ENCODE results near the gene FGF2. TPM values are rescaled to one million over a fixed set of nuclear protein-coding genes. Genes with fewer than 3 reads are reported as not detected.
A peak's percentile ranks its signal among the peaks of the same experiment; 100 is the strongest.

FGF2 gene
- total RNA-seq, 1 experiment from 2014 or later = 4.1 TPM

- Histone ChIP-seq H3F3A (ENCODE audit: low read length, unreplicated experiment) (no peaks in the 10 kb centered on the region), H4K20me1 (ENCODE audit: low read length) (no peaks in the 10 kb centered on the region), H3K9me2 (replicated peaks; ENCODE audit: low read length) (no peaks in the 10 kb centered on the region), H3K27ac (ENCODE audit: low read length) (no peak overlapping the region), H3K36me3 (ENCODE audit: low read depth, low read length) (no peaks in the 10 kb centered on the region; the same call in 1 of the 2 replicates), H3K9me3 (ENCODE audit: low read length) (no peaks in the 10 kb centered on the region), H3K4me2 (ENCODE audit: low read length) (no peak overlapping the region), H3K4me1 (ENCODE audit: insufficient read depth, low read length) (peaks cover 23% of the 10 kb centered on the region), H3K9ac (ENCODE audit: low read length) (no peak overlapping the region), H3K79me2 (ENCODE audit: low read length) (no peaks in the 10 kb centered on the region), H3K27me3 (ENCODE audit: low read length) (no peaks in the 10 kb centered on the region), H3K4me3 (ENCODE audit: low read length) (no peak overlapping the region), H2AFZ (ENCODE audit: low read length) (no peak overlapping the region; the same call in 1 of the 2 replicates)
- intact Hi-C loops (cut with micrococcal nuclease) = loop anchor here (1.0 to 2.0 kb wide), 2 partner anchors 86 to 156 kb away; no protein-coding TSS in a partner anchor
- BruUV-seq (replicated peaks) = no TSS peak
- TF ChIP-seq, protein P1, sequence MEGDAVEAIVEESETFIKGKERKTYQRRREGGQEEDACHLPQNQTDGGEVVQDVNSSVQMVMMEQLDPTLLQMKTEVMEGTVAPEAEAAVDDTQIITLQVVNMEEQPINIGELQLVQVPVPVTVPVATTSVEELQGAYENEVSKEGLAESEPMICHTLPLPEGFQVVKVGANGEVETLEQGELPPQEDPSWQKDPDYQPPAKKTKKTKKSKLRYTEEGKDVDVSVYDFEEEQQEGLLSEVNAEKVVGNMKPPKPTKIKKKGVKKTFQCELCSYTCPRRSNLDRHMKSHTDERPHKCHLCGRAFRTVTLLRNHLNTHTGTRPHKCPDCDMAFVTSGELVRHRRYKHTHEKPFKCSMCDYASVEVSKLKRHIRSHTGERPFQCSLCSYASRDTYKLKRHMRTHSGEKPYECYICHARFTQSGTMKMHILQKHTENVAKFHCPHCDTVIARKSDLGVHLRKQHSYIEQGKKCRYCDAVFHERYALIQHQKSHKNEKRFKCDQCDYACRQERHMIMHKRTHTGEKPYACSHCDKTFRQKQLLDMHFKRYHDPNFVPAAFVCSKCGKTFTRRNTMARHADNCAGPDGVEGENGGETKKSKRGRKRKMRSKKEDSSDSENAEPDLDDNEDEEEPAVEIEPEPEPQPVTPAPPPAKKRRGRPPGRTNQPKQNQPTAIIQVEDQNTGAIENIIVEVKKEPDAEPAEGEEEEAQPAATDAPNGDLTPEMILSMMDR (conservative IDR thresholded peaks at IDR 0.05; ENCODE audit: low read depth, low read length) = peak; percentile 68
- TF ChIP-seq EZH2 (IDR thresholded peaks at IDR 0.05; ENCODE audit: low read length, unreplicated experiment) (no peak), EZH2phosphoT487 (IDR thresholded peaks at IDR 0.05; ENCODE audit: borderline replicate concordance, low read length) (no peak)
- POLR2A ChIA-PET (ENCODE audit: unreplicated experiment) = interaction anchor here (0.6 to 0.7 kb wide), 4 partner anchors 17 to 157 kb away, joined by 3 to 7 read pairs (median 4); no protein-coding TSS in a partner anchor
- DNase-seq = peak; percentile 58
- CTCF ChIA-PET = interaction anchor here (0.6 to 2.3 kb wide), 5 partner anchors 83 to 1096 kb away, joined by 3 to 27 read pairs (median 4); no protein-coding TSS in a partner anchor
- peak; percentile 78 for ATAC-seq
Observed at GRCh38 chr4:122914292-122914904, 87.8 kb downstream of the FGF2 start.

- no peak overlapping the region for H2AFZ ChIP-seq (ENCODE audit: low read length)
- H3K27me3 ChIP-seq (ENCODE audit: low read length) = no peaks in the 10 kb centered on the region
- peaks cover 23% of the 10 kb centered on the region for H3K4me1 ChIP-seq (ENCODE audit: insufficient read depth, low read length)
- H3K27ac ChIP-seq (ENCODE audit: low read length) = no peak overlapping the region
- no peak overlapping the region for H3K4me3 ChIP-seq (ENCODE audit: low read length)
- POLR2A ChIA-PET (ENCODE audit: unreplicated experiment) = interaction anchor here (0.6 to 0.7 kb wide), 5 partner anchors 17 to 157 kb away, joined by 3 to 7 read pairs (median 4); no protein-coding TSS in a partner anchor
- TF ChIP-seq, protein P1 (conservative IDR thresholded peaks at IDR 0.05; ENCODE audit: low read depth, low read length) = no peak
- no peak for TF ChIP-seq EZH2phosphoT487 (IDR thresholded peaks at IDR 0.05; ENCODE audit: borderline replicate concordance, low read length)
- TF ChIP-seq EZH2 (IDR thresholded peaks at IDR 0.05; ENCODE audit: low read length, unreplicated experiment) = no peak
- H3K9me3 ChIP-seq (ENCODE audit: low read length) = no peaks in the 10 kb centered on the region
- no TSS peak for BruUV-seq (replicated peaks)
- no peak overlapping the region for H3K4me2 ChIP-seq (ENCODE audit: low read length)
- H3K9ac ChIP-seq (ENCODE audit: low read length) = no peak overlapping the region
- DNase-seq (no peak), ATAC-seq (peak; percentile 46; the same call in 1 of the 2 replicates)
- H4K20me1 ChIP-seq (ENCODE audit: low read length) = no peaks in the 10 kb centered on the region
- intact Hi-C loops (cut with micrococcal nuclease) = loop anchor here (1.0 to 2.0 kb wide), 2 partner anchors 86 to 157 kb away; no protein-coding TSS in a partner anchor
- no peaks in the 10 kb centered on the region for H3K9me2 ChIP-seq (replicated peaks; ENCODE audit: low read length)
- no peaks in the 10 kb centered on the region for H3K79me2 ChIP-seq (ENCODE audit: low read length)
- no peaks in the 10 kb centered on the region; the same call in 1 of the 2 replicates for H3K36me3 ChIP-seq (ENCODE audit: low read depth, low read length)
- CTCF ChIA-PET = interaction anchor here (0.6 to 2.3 kb wide), 4 partner anchors 84 to 313 kb away, joined by 3 to 27 read pairs (median 4); no protein-coding TSS in a partner anchor
- no peaks in the 10 kb centered on the region for H3F3A ChIP-seq (ENCODE audit: low read length, unreplicated experiment)
Observed at GRCh38 chr4:122914938-122915337, 88.3 kb downstream of the FGF2 start.

DNA sequence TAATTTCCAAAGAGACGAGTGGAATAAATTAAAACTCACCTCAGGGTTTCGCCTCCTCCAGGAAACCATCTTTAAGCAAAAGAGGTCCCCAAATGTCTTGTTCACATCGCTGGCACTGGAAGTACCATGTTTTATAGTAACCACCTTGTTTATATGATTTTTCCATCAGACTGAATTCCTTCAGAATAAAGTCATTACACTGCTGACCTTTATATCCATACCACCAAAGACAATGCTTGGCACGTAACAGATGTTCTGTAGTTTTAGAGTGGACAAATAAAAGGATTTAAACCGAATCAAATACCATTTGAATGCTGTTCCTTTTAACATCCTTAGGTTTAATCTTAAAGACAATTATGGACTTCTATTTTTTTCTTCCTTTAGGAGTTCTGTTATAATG, 91.1 kb downstream of the FGF2 start:
- Histone ChIP-seq H2AFZ (ENCODE audit: low read length) (no peak overlapping the region), H3K9me3 (ENCODE audit: low read length) (no peaks in the 10 kb centered on the region), H3F3A (ENCODE audit: low read length, unreplicated experiment) (no peaks in the 10 kb centered on the region), H3K4me1 (ENCODE audit: insufficient read depth, low read length) (peaks cover 24% of the 10 kb centered on the region), H3K9ac (ENCODE audit: low read length) (no peak overlapping the region), H3K4me3 (ENCODE audit: low read length) (no peak overlapping the region), H4K20me1 (ENCODE audit: low read length) (no peaks in the 10 kb centered on the region), H3K4me2 (ENCODE audit: low read length) (no peak overlapping the region), H3K27ac (ENCODE audit: low read length) (no peak overlapping the region), H3K36me3 (ENCODE audit: low read depth, low read length) (no peaks in the 10 kb centered on the region), H3K79me2 (ENCODE audit: low read length) (peaks cover 17% of the 10 kb centered on the region), H3K27me3 (ENCODE audit: low read length) (no peaks in the 10 kb centered on the region), H3K9me2 (replicated peaks; ENCODE audit: low read length) (no peaks in the 10 kb centered on the region)
- ChIA-PET POLR2A (ENCODE audit: unreplicated experiment) (no interaction called here), CTCF (no interaction called here)
- ATAC-seq = no peak
- TF ChIP-seq EZH2 (IDR thresholded peaks at IDR 0.05; ENCODE audit: low read length, unreplicated experiment) (no peak), EZH2phosphoT487 (IDR thresholded peaks at IDR 0.05; ENCODE audit: borderline replicate concordance, low read length) (no peak)
- TF ChIP-seq, protein P1 (conservative IDR thresholded peaks at IDR 0.05; ENCODE audit: low read depth, low read length) = no peak
- no TSS peak for BruUV-seq (replicated peaks)
- peak; percentile 15 for DNase-seq
- intact Hi-C loops (cut with micrococcal nuclease) = no loop called here
